ENCODE results near the gene TJAP1.

The TJAP1 gene

GRCh38 chr6:43547222-43547621, 69.9 kb downstream of the TJAP1 start:
- no peak for DNase-seq
